OCI-LY7 (cell line): ENCODE measurements around the gene ZNF688. TPM values are rescaled to one million over a fixed set of nuclear protein-coding genes. Genes with fewer than 3 reads are reported as not detected.

ENCODE experiments used
- BruUV-seq: library from RNA; stranded (reverse); fragments of 400-500 nt; replicated peaks from 2 replicates; lab custom pipeline; 2021; lab: Mats Ljungman, UMichigan
- CTCF ChIA-PET: fragments of 300-600 bp; sonication (Branson Sonifier 250); formaldehyde crosslinking; loops from one replicate; lab custom pipeline; 2022; ENCODE audit warnings: antibody characterized with exemption; ENCODE audit not compliant: unreplicated experiment; lab: Charles Lee
- POLR2A ChIA-PET: fragments of 300-600 bp; sonication (Branson Sonifier 250); formaldehyde crosslinking; loops from one replicate; lab custom pipeline; 2022; ENCODE audit warnings: antibody characterized with exemption; lab: Charles Lee
- DNase-seq: peaks from one replicate; pipeline ENCODE4 v3.0.0-alpha.2; 2015; ENCODE audit warnings: low spot score
- H2AFZ ChIP-seq: fragments of 200-600 bp; sonication (generic), shearing (Covaris generic); 2 replicates; pipeline ENCODE4 v1.6.1; 2014; ENCODE audit warnings: mild to moderate bottlenecking, antibody characterized with exemption, low read length, moderate library complexity
- H3K27ac ChIP-seq: fragments of 200-600 bp; sonication (generic); 2 replicates; pipeline ENCODE4 v1.5.1; 2014; ENCODE audit warnings: mixed run types, low read depth, mild to moderate bottlenecking, moderate library complexity, low read length, inconsistent platforms; ENCODE audit not compliant: poor library complexity, severe bottlenecking
- H3K36me3 ChIP-seq: fragments of 200-600 bp; sonication (generic); 2 replicates; pipeline ENCODE4 v1.6.1; 2014; ENCODE audit warnings: mild to moderate bottlenecking, antibody characterized with exemption, low read length, moderate library complexity, mixed read lengths; ENCODE audit not compliant: insufficient read depth
- H3K4me1 ChIP-seq: fragments of 200-600 bp; sonication (generic); 2 replicates; pipeline ENCODE4 v1.5.1; 2014; ENCODE audit warnings: mild to moderate bottlenecking, low read length; ENCODE audit not compliant: insufficient read depth, poor library complexity, severe bottlenecking
- H3K4me2 ChIP-seq: fragments of 200-600 bp; sonication (generic); 2 replicates; pipeline ENCODE4 v1.6.1; 2014; ENCODE audit warnings: mild to moderate bottlenecking, low read length
- H3K4me3 ChIP-seq: fragments of 200-600 bp; sonication (generic); 2 replicates; pipeline ENCODE4 v1.5.1; 2014; ENCODE audit warnings: mild to moderate bottlenecking, low read depth, low read length; ENCODE audit not compliant: poor library complexity, severe bottlenecking
- H3K79me2 ChIP-seq: fragments of 200-600 bp; sonication (generic); 2 replicates; pipeline ENCODE4 v1.6.1; 2016; ENCODE audit warnings: low read depth, mild to moderate bottlenecking, low read length, moderate library complexity, mixed read lengths; ENCODE audit not compliant: insufficient read depth
- H3K9me2 ChIP-seq: fragments of 200-600 bp; sonication (generic); 2 replicates; pipeline ENCODE4 v1.6.1; 2016; ENCODE audit warnings: mild to moderate bottlenecking, low read length, mixed read lengths; ENCODE audit not compliant: insufficient read depth
- H3K9me3 ChIP-seq: fragments of 200-600 bp; sonication (generic); 2 replicates; pipeline ENCODE4 v1.6.1; 2014; ENCODE audit warnings: mild to moderate bottlenecking, mixed run types, low read length, mixed read lengths
- H4K20me1 ChIP-seq: fragments of 200-600 bp; sonication (generic); 2 replicates; pipeline ENCODE4 v1.6.1; 2014; ENCODE audit warnings: mild to moderate bottlenecking, antibody characterized with exemption, low read length, moderate library complexity, mixed read lengths; ENCODE audit not compliant: insufficient read depth
- EZH2phosphoT487 ChIP-seq: fragments of 200-600 bp; sonication (generic); IDR thresholded peaks from 2 replicates; pipeline ENCODE4 v1.6.1; 2018; ENCODE audit warnings: low read depth, borderline replicate concordance, mild to moderate bottlenecking, mixed run types, antibody characterized with exemption, low read length, moderate library complexity, mixed read lengths
- intact Hi-C: fragments of 100-400 bp; cut with micrococcal nuclease; formaldehyde crosslinking; loops from one replicate; pipeline ENCODE4 v1.10.0; 2022; ENCODE audit not compliant: unreplicated experiment
- total RNA-seq, 2 experiments: library from RNA; depleted of rRNA in 1 of 2; stranded (reverse); fragments of >200 nt in 1 of 2; shearing (Covaris generic) in 1 of 2; gene quantifications; 2 replicates each; pipeline ENCODE4 v1.2.3, GENCODE V29; 2014 to 2022
- TF ChIP-seq, protein P1 (sequence below): fragments of 200-600 bp; sonication (generic); conservative IDR thresholded peaks from 2 replicates; pipeline ENCODE4 v1.5.1; 2014; ENCODE audit warnings: mild to moderate bottlenecking, antibody characterized with exemption, low read length, moderate library complexity, mixed read lengths

The ZNF688 gene
- total RNA-seq, 2 experiments from 2014 or later = 15.3 to 17.5 TPM

DNA sequence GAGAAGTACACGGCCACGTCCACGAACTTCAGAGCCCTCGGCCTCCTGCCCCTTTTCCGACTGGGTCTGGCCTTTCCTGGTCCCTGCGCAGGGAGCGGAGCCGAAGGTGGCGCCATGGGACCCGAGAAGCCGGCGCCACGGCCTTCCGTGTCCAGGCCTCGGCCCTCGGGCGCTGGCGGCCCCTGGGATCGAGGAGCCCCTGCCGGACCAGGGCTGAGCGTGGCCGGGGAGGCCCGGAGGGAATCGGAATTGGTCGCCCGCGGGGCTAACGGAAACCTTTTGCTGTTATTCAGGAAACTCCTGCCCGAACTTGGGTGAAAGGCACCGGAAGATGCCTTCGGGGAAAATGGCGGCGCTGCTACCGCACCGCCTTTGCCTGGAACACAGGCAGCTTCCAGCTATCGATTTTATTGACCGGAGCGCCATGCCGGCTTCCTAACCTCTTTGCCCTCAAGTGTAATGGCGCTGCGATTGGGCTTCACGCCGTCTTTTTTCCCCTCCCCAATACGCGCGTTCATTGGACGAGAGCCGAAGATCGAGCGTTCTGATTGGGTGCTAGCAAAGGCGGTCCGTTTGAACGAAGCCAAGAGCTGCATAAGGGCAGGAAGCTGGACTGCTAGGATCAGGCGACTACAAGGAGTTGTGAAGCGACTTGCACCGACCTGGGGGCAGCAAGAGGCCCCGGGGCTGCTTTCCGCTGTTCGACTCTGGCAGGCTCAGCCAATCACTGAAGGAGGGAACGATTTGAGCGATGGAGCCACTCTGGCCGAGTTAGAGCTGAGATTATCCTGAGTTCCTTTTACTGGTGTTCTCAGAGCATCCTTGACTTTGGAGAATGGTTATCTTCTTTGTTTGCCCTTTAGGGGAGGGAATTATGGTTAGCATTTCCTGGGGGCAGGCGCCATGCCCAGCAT is 38.7 kb upstream of the ZNF688 start, which contains the start of gene ZNF689:
Gene ZNF689 (minus strand): TSS at position 464 of the 914 bp plus-strand sequence. CDS start 348 bp downstream, at position 116.
- peak within 1 kb of the TSS; percentile 92 for H2AFZ ChIP-seq
- H3K27ac ChIP-seq = peak within 1 kb of the TSS; percentile 70
- DNase-seq = peak; percentile 98
- peaks cover 20% of the 10 kb centered on the region for H3K4me1 ChIP-seq
- BruUV-seq = TSS peak; percentile 84
- ChIA-PET CTCF (no interaction called here), POLR2A (interaction anchor here (0.5 to 2.6 kb wide), 8 partner anchors 16 to 180 kb away, joined by 3 to 7 read pairs (median 4); partner anchors contain the start of genes DCTPP1 and ZNF747)
- H3K4me3 ChIP-seq = peak within 1 kb of the TSS; percentile 91
- no peaks in the 10 kb centered on the region for H4K20me1 ChIP-seq
- H3K9me3 ChIP-seq = no peaks in the 10 kb centered on the region
- H3K9me2 ChIP-seq = no peaks in the 10 kb centered on the region
- H3K36me3 ChIP-seq = peaks cover 31% of the 10 kb centered on the region; the same call in 1 of the 2 replicates
- peak within 1 kb of the TSS; percentile 93 for H3K4me2 ChIP-seq
- TF ChIP-seq, protein P1, sequence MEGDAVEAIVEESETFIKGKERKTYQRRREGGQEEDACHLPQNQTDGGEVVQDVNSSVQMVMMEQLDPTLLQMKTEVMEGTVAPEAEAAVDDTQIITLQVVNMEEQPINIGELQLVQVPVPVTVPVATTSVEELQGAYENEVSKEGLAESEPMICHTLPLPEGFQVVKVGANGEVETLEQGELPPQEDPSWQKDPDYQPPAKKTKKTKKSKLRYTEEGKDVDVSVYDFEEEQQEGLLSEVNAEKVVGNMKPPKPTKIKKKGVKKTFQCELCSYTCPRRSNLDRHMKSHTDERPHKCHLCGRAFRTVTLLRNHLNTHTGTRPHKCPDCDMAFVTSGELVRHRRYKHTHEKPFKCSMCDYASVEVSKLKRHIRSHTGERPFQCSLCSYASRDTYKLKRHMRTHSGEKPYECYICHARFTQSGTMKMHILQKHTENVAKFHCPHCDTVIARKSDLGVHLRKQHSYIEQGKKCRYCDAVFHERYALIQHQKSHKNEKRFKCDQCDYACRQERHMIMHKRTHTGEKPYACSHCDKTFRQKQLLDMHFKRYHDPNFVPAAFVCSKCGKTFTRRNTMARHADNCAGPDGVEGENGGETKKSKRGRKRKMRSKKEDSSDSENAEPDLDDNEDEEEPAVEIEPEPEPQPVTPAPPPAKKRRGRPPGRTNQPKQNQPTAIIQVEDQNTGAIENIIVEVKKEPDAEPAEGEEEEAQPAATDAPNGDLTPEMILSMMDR = no peak; the same call in 1 of the 2 replicates
- TF ChIP-seq EZH2phosphoT487 = no peak
- H3K79me2 ChIP-seq = peaks cover 14% of the 10 kb centered on the region; the same call in 1 of the 2 replicates
- intact Hi-C loops = loop anchor here (1.0 to 5.0 kb wide), 2 partner anchors 88 to 178 kb away; partner anchors contain the start of gene DCTPP1

DNA sequence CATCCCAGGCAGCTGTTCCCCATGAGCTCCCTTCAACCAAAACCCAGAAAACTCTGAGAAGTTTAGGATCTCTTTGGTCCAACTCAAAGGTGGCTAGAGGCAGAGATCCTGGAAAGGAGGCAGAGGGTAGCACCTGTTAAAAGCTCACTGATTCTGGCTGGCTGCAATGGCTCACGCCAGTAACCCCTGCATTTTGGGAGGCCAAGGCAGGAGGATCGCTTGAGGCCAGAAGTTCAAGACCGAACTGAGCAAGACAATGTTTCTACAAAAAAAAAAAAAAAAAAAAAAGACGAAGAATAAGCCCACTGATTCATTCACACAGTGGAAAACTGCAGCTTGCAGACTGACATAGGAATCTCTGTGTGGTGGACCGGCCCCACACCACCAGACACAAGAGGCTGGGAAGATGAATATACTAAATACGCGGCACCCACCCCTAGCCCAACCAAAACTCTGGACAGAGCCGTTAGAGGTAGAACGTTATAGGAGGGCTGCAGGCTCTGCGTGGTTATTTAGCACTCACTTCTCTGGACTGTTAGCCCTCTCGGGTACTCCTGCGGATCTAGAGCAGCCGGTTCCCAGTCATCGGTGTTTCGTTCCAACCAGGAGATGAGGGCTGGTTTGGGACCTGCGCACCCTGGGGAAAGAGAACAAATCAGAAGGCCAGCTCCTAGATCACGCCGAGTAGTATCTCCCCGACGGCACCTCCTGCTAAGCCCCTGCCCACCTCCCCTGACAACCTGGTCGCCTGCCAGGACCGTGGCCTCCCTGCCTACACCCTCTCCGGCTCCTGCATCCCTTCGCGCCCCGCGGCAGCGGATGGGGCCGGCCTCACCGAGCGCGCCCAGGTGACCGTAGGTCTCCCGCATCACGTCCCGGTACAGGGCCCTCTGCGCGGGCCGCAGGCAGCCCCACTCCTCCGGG is 37.8 kb upstream of the ZNF688 start:
- POLR2A ChIA-PET = interaction anchor here (0.5 to 2.6 kb wide), 9 partner anchors 11 to 547 kb away, joined by 3 to 9 read pairs (median 4); partner anchors contain the start of genes ZNF747 and ZNF764
- BruUV-seq = no TSS peak

More for the DNA sequence above, 37.8 kb upstream of the ZNF688 start:
- H3K4me3 ChIP-seq = peak overlapping the region; percentile 91
- CTCF ChIA-PET = no interaction called here
- peaks cover 16% of the 10 kb centered on the region for H3K4me1 ChIP-seq
- peaks cover 14% of the 10 kb centered on the region; the same call in 1 of the 2 replicates for H3K79me2 ChIP-seq
- peaks cover 41% of the 10 kb centered on the region for H3K36me3 ChIP-seq
- peak overlapping the region; percentile 92; the same call in 1 of the 2 replicates for H2AFZ ChIP-seq
- H3K27ac ChIP-seq = peak overlapping the region; percentile 70
- peak overlapping the region; percentile 93 for H3K4me2 ChIP-seq
- no peaks in the 10 kb centered on the region for H3K9me2 ChIP-seq
- DNase-seq = peak; percentile 56
- TF ChIP-seq EZH2phosphoT487 = no peak
- TF ChIP-seq, protein P1 = no peak
- H4K20me1 ChIP-seq = no peaks in the 10 kb centered on the region
- H3K9me3 ChIP-seq = no peaks in the 10 kb centered on the region
- intact Hi-C loops = no loop called here
